ENCODE data around the gene PPP1R12B.
"Not testable (repeated sequence)": the region's sequence is repeated elsewhere in the genome, so short reads cannot be mapped to it uniquely, and the experiment has no call there.

The PPP1R12B gene

GRCh38 chr1:202516434-202516877 is 168.0 kb downstream of the PPP1R12B start:
- TF ChIP-seq CTCF (IDR thresholded peaks at IDR 0.05; ENCODE audit: extremely low read depth, insufficient read depth, missing control alignments) = no peak
- DNase-seq (ENCODE audit: low spot score) = no peak
- in situ Hi-C loops (cut with MboI; ENCODE audit: low pct_unique_long_range_greater_than_20kb, low sequenced_read_pairs, unreplicated experiment) = no loop called here

- DNase-seq (ENCODE audit: low spot score); in situ Hi-C loops (cut with MboI; ENCODE audit: low pct_unique_long_range_greater_than_20kb, low sequenced_read_pairs, unreplicated experiment): not testable (repeated sequence)
These were observed 168.6 kb downstream of the PPP1R12B start for GRCh38 chr1:202517146-202517545.

- in situ Hi-C loops (cut with MboI; ENCODE audit: low pct_unique_long_range_greater_than_20kb, low sequenced_read_pairs, unreplicated experiment); DNase-seq (ENCODE audit: low spot score): not testable (repeated sequence)
These were observed 169.7 kb downstream of the PPP1R12B start for GRCh38 chr1:202518180-202518579.

GRCh38 chr1:202518905-202519304 is 170.4 kb downstream of the PPP1R12B start:
- in situ Hi-C loops (cut with MboI; ENCODE audit: low pct_unique_long_range_greater_than_20kb, low sequenced_read_pairs, unreplicated experiment); DNase-seq (ENCODE audit: low spot score): not testable (repeated sequence)

- in situ Hi-C loops (cut with MboI; ENCODE audit: low pct_unique_long_range_greater_than_20kb, low sequenced_read_pairs, unreplicated experiment); DNase-seq (ENCODE audit: low spot score): not testable (repeated sequence)
These were observed 171.8 kb downstream of the PPP1R12B start for GRCh38 chr1:202520129-202520856.

- in situ Hi-C loops (cut with MboI; ENCODE audit: low pct_unique_long_range_greater_than_20kb, low sequenced_read_pairs, unreplicated experiment); DNase-seq (ENCODE audit: low spot score): not testable (repeated sequence)
These were observed 172.3 kb downstream of the PPP1R12B start for GRCh38 chr1:202520857-202521216.

GRCh38 chr1:202521484-202521883 is 173.0 kb downstream of the PPP1R12B start:
- in situ Hi-C loops (cut with MboI; ENCODE audit: low pct_unique_long_range_greater_than_20kb, low sequenced_read_pairs, unreplicated experiment); DNase-seq (ENCODE audit: low spot score): not testable (repeated sequence)

GRCh38 chr1:202521886-202522285 is 173.4 kb downstream of the PPP1R12B start:
- in situ Hi-C loops (cut with MboI; ENCODE audit: low pct_unique_long_range_greater_than_20kb, low sequenced_read_pairs, unreplicated experiment) = no loop called here
- TF ChIP-seq CTCF (IDR thresholded peaks at IDR 0.05; ENCODE audit: extremely low read depth, insufficient read depth, missing control alignments) = no peak

GRCh38 chr1:202526056-202526455 is 177.6 kb downstream of the PPP1R12B start:
- DNase-seq (ENCODE audit: low spot score); in situ Hi-C loops (cut with MboI; ENCODE audit: low pct_unique_long_range_greater_than_20kb, low sequenced_read_pairs, unreplicated experiment): not testable (repeated sequence)

More at GRCh38 chr1:202521886-202522285, 173.4 kb downstream of the PPP1R12B start:
- no peak for DNase-seq (ENCODE audit: low spot score)

GRCh38 chr1:202528096-202528722 is 179.7 kb downstream of the PPP1R12B start:
- DNase-seq (ENCODE audit: low spot score); in situ Hi-C loops (cut with MboI; ENCODE audit: low pct_unique_long_range_greater_than_20kb, low sequenced_read_pairs, unreplicated experiment): not testable (repeated sequence)

- DNase-seq (ENCODE audit: low spot score); in situ Hi-C loops (cut with MboI; ENCODE audit: low pct_unique_long_range_greater_than_20kb, low sequenced_read_pairs, unreplicated experiment): not testable (repeated sequence)
These were observed 182.2 kb downstream of the PPP1R12B start for GRCh38 chr1:202530686-202531085.

Data from GM13977 (cell line).